ENCODE measurements around the gene MLXIPL.
"Not testable (repeated sequence)": the region's sequence is repeated elsewhere in the genome, so short reads cannot be mapped to it uniquely, and the experiment has no call there.

MLXIPL gene

DNA sequence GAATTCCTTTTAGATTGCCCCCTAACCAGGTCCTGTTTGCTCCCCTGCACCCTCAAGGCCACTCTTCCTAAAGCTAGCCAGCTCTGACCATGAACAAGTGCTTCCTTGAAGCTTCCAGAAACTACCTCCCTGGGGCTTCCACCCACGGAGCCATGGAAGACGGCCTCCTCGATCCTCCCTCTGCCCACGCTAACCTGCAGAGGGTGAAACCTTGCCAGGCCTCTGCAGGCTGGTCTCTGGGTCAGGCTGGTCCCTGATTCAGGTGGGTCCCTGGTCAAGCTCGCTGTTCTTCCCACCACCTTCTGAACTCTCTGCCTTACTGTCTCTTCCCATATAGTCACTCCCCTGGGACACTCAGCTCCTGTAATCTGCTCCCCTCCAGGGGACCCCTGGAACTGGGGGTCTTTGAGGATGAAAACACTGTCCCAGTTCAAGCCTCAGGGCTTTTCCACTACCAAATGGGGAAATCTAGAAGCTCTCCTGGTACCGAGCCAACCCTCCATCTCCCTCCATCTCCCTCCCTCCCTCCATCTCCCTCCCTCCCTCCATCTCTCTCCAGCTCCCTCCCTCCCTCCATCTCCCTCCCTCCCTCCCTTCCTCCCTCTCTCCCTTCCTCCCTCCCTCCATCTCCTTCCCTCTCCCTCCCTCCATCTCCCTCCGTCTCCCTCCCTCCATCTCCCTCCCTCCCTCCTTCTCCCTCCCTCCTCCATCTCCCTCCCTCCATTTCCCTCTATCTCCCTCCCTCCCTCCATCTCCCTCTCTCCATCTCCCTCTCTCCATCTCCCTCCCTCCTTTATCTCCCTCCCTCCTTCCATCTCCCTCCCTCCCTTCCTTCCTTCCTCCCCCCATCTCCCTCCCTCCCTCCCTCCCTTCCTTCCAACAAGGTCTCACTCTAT, 2.9 kb downstream of the MLXIPL start:
- Histone ChIP-seq H2AFZ (no peak overlapping the region), H3K4me1 (peaks cover 5% of the 10 kb centered on the region), H3K36me3 (ENCODE audit: control insufficient read depth, insufficient read depth, low read length) (no peaks in the 10 kb centered on the region), H3K9me3 (ENCODE audit: control insufficient read depth, low read length) (no peaks in the 10 kb centered on the region), H3K27me3 (ENCODE audit: control insufficient read depth, insufficient read depth, low read length) (no peaks in the 10 kb centered on the region), H3K79me2 (no peaks in the 10 kb centered on the region), H3K4me2 (ENCODE audit: low read length) (no peak overlapping the region), H3K27ac (no peak overlapping the region), H3K4me3 (ENCODE audit: low read depth, low read length) (no peak overlapping the region), H3K9ac (no peak overlapping the region)
- TF ChIP-seq, protein P1, sequence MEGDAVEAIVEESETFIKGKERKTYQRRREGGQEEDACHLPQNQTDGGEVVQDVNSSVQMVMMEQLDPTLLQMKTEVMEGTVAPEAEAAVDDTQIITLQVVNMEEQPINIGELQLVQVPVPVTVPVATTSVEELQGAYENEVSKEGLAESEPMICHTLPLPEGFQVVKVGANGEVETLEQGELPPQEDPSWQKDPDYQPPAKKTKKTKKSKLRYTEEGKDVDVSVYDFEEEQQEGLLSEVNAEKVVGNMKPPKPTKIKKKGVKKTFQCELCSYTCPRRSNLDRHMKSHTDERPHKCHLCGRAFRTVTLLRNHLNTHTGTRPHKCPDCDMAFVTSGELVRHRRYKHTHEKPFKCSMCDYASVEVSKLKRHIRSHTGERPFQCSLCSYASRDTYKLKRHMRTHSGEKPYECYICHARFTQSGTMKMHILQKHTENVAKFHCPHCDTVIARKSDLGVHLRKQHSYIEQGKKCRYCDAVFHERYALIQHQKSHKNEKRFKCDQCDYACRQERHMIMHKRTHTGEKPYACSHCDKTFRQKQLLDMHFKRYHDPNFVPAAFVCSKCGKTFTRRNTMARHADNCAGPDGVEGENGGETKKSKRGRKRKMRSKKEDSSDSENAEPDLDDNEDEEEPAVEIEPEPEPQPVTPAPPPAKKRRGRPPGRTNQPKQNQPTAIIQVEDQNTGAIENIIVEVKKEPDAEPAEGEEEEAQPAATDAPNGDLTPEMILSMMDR (IDR thresholded peaks at IDR 0.05): no peak

DNA sequence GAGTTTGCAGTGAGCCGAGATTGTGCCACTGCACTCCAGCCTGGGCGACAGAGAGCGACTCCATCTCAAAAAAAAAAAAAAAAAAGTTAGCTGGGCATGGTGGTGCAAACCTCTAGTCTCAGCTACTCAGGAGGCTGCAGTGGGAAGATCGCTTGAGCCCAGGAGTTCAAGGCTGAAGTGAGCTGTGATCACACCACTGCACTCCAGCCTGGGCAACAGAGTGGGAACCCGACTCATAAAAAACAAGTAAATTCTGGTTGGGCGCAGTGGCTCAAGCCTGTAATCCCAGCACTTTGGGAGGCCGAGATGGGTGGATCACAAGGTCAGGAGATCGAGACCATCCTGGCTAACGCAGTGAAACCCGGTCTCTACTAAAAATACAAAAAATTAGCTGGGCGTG, 4.9 kb downstream of the MLXIPL start:
- H3K36me3 ChIP-seq (ENCODE audit: control insufficient read depth, insufficient read depth, low read length); H2AFZ ChIP-seq; H3K4me1 ChIP-seq; H3K9me3 ChIP-seq (ENCODE audit: control insufficient read depth, low read length); H3K27me3 ChIP-seq (ENCODE audit: control insufficient read depth, insufficient read depth, low read length); H3K79me2 ChIP-seq; H3K4me2 ChIP-seq (ENCODE audit: low read length); H3K4me3 ChIP-seq (ENCODE audit: low read depth, low read length); H3K27ac ChIP-seq; H3K9ac ChIP-seq: not testable (repeated sequence)

DNA sequence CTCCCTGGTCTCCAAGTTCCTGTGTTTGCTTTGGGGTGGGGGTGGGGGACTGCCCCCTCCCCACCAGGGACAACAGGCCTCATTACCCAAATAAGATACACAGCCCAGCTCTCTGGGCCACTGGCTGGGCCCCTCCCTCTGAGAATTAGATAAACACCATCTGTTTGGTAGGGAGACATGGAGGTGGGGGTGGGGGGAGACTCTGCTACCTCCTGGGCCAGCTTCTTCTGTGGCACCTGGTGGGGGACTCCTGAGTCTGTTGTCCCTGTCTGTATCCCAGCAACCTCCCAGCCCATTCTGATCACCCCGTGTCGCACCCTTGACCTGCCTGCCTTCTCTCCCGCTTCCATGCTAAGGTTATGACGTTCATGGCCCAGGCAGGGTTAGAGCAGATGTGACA, 5.8 kb downstream of the MLXIPL start:
- no peak overlapping the region for H3K4me2 ChIP-seq (ENCODE audit: low read length)
- no peak overlapping the region for H3K9ac ChIP-seq
- H2AFZ ChIP-seq: no peak overlapping the region
- no peak overlapping the region for H3K27ac ChIP-seq
- H3K4me3 ChIP-seq (ENCODE audit: low read depth, low read length): no peak overlapping the region
- H3K79me2 ChIP-seq: no peaks in the 10 kb centered on the region
- H3K9me3 ChIP-seq (ENCODE audit: control insufficient read depth, low read length): no peaks in the 10 kb centered on the region
- no peaks in the 10 kb centered on the region for H3K27me3 ChIP-seq (ENCODE audit: control insufficient read depth, insufficient read depth, low read length)
- H3K4me1 ChIP-seq: peaks cover 5% of the 10 kb centered on the region
- no peaks in the 10 kb centered on the region for H3K36me3 ChIP-seq (ENCODE audit: control insufficient read depth, insufficient read depth, low read length)
- TF ChIP-seq, protein P1 (IDR thresholded peaks at IDR 0.05): no peak

DNA sequence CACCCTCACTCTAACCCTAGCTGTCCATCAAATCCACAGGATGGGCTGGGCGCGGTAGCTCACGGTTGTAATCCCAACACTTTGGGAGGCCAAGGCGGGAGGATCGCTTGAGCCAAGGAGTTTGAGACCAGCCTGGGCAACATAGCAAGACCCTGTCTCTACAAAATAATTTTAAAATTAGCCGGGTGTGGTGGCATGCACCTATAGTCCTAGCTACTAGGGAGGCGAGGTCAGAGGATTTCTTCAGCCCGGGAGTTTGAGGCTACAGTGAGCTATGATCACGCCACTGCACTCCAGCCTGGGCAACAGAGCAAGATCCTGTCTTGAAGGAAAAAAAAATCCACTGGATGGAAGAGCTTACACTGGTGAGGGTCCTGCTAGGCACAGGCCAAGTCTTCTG, 6.8 kb downstream of the MLXIPL start:
- H3K4me2 ChIP-seq (ENCODE audit: low read length); H3K36me3 ChIP-seq (ENCODE audit: control insufficient read depth, insufficient read depth, low read length); H3K9me3 ChIP-seq (ENCODE audit: control insufficient read depth, low read length); H2AFZ ChIP-seq; H3K4me1 ChIP-seq; H3K9ac ChIP-seq; H3K27ac ChIP-seq; H3K27me3 ChIP-seq (ENCODE audit: control insufficient read depth, insufficient read depth, low read length); H3K4me3 ChIP-seq (ENCODE audit: low read depth, low read length); H3K79me2 ChIP-seq: not testable (repeated sequence)

DNA sequence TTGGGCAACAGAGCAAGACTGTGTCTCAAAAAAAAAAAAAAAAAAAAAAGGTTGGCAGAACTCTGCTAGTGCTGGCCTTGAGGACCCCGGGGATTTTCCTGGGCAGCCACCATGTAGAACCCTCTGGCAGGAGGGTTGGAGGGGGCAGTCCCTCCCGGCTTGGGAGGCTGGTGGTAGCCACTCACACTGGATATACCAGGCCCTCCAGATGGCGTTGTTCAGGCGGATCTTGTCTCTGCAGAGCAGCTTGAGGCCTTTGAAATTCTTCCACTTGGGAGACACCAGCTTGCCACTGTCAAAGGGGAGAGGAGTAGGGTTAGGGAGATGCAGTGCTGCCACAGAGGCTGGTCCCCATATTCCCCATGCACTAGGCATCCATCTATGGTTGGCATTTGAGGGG, 8.4 kb downstream of the MLXIPL start:
- no peak overlapping the region for H3K9ac ChIP-seq
- H3K36me3 ChIP-seq (ENCODE audit: control insufficient read depth, insufficient read depth, low read length): no peaks in the 10 kb centered on the region
- no peak overlapping the region for H3K4me3 ChIP-seq (ENCODE audit: low read depth, low read length)
- no peaks in the 10 kb centered on the region for H3K79me2 ChIP-seq
- H3K27ac ChIP-seq: no peak overlapping the region
- no peaks in the 10 kb centered on the region for H3K9me3 ChIP-seq (ENCODE audit: control insufficient read depth, low read length)
- H3K4me2 ChIP-seq (ENCODE audit: low read length): no peak overlapping the region
- no peaks in the 10 kb centered on the region for H3K27me3 ChIP-seq (ENCODE audit: control insufficient read depth, insufficient read depth, low read length)
- H3K4me1 ChIP-seq: peaks cover 4% of the 10 kb centered on the region
- TF ChIP-seq, protein P1 (IDR thresholded peaks at IDR 0.05): no peak
- no peak overlapping the region for H2AFZ ChIP-seq

DNA sequence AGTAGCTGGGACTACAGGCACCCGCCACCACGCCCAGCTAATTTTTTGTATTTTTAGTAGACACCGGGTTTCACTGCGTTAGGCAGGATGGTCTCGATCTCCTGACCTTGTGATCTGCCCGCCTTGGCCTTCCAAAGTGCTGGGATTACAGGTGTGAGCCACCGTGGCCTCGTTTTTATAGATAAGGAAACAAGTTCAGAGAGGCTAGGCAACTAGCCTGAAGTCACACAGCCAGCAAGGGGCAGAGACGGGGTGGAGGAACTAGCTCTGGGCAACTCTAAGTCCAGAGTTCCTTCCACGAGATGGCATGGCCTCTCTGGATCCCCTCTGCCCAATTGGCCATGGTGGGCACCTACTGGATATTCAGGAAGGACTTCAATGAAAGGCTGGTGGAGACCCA, 9.4 kb downstream of the MLXIPL start:
- not testable (repeated sequence) for H3K9me3 ChIP-seq (ENCODE audit: control insufficient read depth, low read length); H3K36me3 ChIP-seq (ENCODE audit: control insufficient read depth, insufficient read depth, low read length); H3K27ac ChIP-seq; H3K4me2 ChIP-seq (ENCODE audit: low read length); H3K27me3 ChIP-seq (ENCODE audit: control insufficient read depth, insufficient read depth, low read length); H3K4me3 ChIP-seq (ENCODE audit: low read depth, low read length); H2AFZ ChIP-seq; H3K79me2 ChIP-seq; H3K4me1 ChIP-seq; H3K9ac ChIP-seq
